Dermis microvascular lymphatic vessel endothelial cell (primary cell): ENCODE results near the gene PLXND1. TPM values are rescaled to one million over a fixed set of nuclear protein-coding genes. Genes with fewer than 3 reads are reported as not detected.
"Not testable (repeated sequence)": the region's sequence is repeated elsewhere in the genome, so short reads cannot be mapped to it uniquely, and the experiment has no call there.

Experiments used
- DNase-seq, 2 donors: peaks; one replicate each; pipeline versions ENCODE4 v3.0.0 to v3.0.0-alpha.2; 2010; ENCODE audit warnings: low read depth in 2 of 2
- total RNA-seq: library from RNA; depleted of rRNA; stranded (reverse); fragments of >200 nt; gene quantifications from 2 replicates; pipeline ENCODE4 v1.2.1, GENCODE V29; 2014

PLXND1 gene
- total RNA-seq, 1 donor from 2014 or later, result 273 TPM

- no peak for DNase-seq
Measured at GRCh38 chr3:129614435-129614834, 8.0 kb upstream of the PLXND1 start.

GRCh38 chr3:129613367-129613740 is 6.9 kb upstream of the PLXND1 start:
- no peak for DNase-seq

GRCh38 chr3:129612534-129613366 is 6.3 kb upstream of the PLXND1 start:
- DNase-seq, result peak in 1 of 2 donors; percentile 54

- peak in 1 of 2 donors; percentile 68 for DNase-seq
Measured at GRCh38 chr3:129611812-129612533, 5.5 kb upstream of the PLXND1 start.

GRCh38 chr3:129611446-129611800 is 4.9 kb upstream of the PLXND1 start:
- DNase-seq, result no peak

- DNase-seq, result not testable (repeated sequence)
Measured at GRCh38 chr3:129610794-129611445, 4.4 kb upstream of the PLXND1 start.

GRCh38 chr3:129610276-129610675 is 3.8 kb upstream of the PLXND1 start:
- DNase-seq, result peak in 1 of 2 donors; percentile 68

GRCh38 chr3:129609591-129610182 is 3.2 kb upstream of the PLXND1 start:
- peak; percentile 71 to 86 for DNase-seq

- no peak for DNase-seq
Measured at GRCh38 chr3:129608936-129609590, 2.6 kb upstream of the PLXND1 start.

- DNase-seq, result peak in 1 of 2 donors; percentile 77
Measured at GRCh38 chr3:129608087-129608935, 1.8 kb upstream of the PLXND1 start.

- peak in 1 of 2 donors; percentile 31 for DNase-seq
Measured at GRCh38 chr3:129607391-129608068, 1.1 kb upstream of the PLXND1 start.

- peak in 1 of 2 donors; percentile 74 for DNase-seq
Measured at GRCh38 chr3:129605922-129606635, 397 bp downstream of the PLXND1 start.

GRCh38 chr3:129605203-129605921 is 1.1 kb downstream of the PLXND1 start:
- peak in 1 of 2 donors; percentile 54 for DNase-seq

GRCh38 chr3:129604767-129605166 is 1.7 kb downstream of the PLXND1 start:
- DNase-seq, result no peak

- peak in 1 of 2 donors; percentile 19 for DNase-seq
Measured at GRCh38 chr3:129603991-129604749, 2.3 kb downstream of the PLXND1 start.

GRCh38 chr3:129603561-129603942 is 2.9 kb downstream of the PLXND1 start:
- DNase-seq, result no peak

GRCh38 chr3:129602730-129603560 is 3.5 kb downstream of the PLXND1 start:
- DNase-seq, result peak in 1 of 2 donors; percentile 98
